GF-D8 (cell line): ENCODE data around the gene AHNAK.

Experiments used
- DNase-seq: peaks from one replicate; lab custom pipeline; 2025; lab: John Stamatoyannopoulos, UW

Gene AHNAK

GRCh38 chr11:62435846-62436660 lies 110.6 kb downstream of the AHNAK start:
- no peak for DNase-seq

DNA sequence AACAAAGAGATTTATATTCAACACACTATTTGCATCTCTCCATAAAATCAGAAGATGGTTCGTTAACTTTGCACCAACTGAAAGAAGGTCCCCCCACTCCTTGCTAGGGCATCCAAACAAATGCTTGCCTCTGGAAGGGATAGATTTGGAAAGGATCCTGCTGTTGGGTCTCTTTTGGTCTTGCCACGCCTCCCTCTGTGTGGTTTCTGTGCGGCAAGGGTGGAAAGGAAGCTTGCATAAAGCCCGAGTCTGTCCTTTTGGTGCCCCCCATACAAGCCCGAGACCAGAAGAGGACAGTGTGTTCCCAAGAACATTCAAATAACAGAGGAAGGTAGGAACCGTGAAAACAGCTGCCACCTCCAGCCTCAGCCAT lies 112.7 kb downstream of the AHNAK start:
- DNase-seq: no peak

GRCh38 chr11:62433141-62433903 lies 113.3 kb downstream of the AHNAK start:
- no peak for DNase-seq

DNA sequence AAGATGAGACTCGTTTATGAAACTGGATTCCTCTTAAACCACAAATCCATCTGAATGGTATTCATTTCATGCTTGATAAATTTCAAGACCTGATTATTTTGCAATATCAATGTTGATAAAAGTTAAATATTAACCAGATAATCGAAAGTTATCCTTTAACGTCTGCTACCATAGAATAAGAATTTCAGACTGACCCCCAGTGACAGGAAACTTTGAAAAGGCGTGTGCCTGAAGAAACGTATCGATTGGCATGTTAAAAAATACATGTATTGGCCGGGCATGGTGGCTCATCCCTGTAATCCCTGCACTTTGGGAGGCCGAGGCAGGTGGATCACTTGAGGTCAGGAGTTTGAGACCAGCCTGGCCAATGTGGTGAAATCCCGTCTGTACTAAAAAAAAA lies 113.9 kb downstream of the AHNAK start:
- DNase-seq: no peak

DNA sequence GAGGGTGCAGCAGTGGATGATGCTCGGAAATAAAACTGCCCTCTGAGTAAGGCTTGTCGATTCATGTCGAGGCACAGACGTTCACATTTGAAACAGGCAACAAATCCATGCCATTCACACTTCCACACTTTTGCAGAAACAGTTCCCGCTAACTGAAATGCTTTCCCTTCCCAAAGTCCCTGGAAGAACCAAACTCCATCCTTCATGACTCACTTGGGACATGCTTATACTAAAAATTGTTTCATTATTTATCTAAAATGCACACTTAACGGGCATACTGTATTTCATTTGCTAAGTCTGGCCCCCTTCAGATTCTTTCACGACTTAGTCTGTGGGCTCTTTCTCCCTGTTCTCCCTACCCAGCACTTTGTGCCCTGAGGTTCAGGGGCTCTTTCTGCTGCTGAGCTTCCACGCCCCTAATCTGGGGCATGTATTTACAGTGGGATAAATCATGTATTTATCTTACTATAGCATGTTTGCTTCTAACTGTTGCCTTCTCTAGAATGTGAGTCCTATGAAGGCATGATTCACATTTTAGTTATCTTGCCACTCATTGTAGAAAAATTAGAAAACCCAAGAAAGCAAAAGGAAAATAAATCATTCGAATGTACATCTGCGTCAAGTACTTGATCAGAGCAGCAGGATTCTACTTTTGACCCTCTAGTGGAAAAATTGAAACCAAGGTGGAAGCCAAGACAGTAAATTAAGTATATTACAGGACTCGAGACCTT lies 115.3 kb downstream of the AHNAK start:
- DNase-seq: no peak

- no peak for DNase-seq
Observed at GRCh38 chr11:62430425-62430824, 116.2 kb downstream of the AHNAK start.

- DNase-seq: no peak
Observed at GRCh38 chr11:62428871-62429560, 117.6 kb downstream of the AHNAK start.

- DNase-seq: no peak
Observed at GRCh38 chr11:62427630-62428233, 118.9 kb downstream of the AHNAK start.

GRCh38 chr11:62423012-62423411 lies 123.6 kb downstream of the AHNAK start:
- no peak for DNase-seq

- DNase-seq: no peak
Observed at GRCh38 chr11:62421996-62422395, 124.6 kb downstream of the AHNAK start.

DNA sequence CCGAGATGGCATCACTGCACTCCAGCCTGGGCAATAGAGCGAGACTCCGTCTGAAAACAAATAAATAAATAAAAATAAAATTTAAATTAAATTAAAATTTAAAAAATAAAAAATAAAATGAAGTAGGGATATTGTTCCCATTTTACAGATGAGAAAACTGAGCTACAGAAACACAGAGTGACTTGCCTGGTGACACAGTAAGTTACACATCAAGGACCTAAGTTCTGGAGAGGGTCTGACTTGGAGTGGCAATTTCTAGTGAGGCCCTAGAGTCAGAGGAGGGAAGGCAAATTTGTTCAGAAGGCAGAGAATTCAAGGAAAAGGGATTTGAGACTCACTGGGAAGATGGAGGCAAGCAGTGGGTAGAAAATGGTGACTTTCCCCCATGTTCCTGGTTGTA lies 125.7 kb downstream of the AHNAK start:
- DNase-seq: no peak

DNA sequence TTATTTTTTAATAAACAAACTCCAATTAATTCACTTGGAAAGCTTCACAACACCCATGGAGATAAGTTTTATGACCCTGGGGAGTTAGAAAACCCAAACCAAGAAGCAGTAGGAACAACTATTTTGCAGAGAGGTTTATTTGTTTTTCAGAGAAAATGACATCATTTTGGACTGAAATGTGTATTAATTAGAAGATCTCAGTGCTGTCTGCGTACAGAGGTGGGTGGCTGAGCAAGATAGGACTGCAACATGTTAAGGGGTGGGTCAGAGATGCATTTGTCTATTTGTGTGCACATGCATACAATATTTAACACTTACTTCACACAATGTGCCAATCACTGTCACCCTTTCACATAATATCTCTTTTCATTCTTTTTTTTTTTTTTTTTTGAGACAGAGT lies 126.7 kb downstream of the AHNAK start:
- DNase-seq: no peak

- DNase-seq: no peak
Observed at GRCh38 chr11:62419314-62419929, 127.2 kb downstream of the AHNAK start.

- DNase-seq: no peak
Observed at GRCh38 chr11:62418733-62419132, 127.9 kb downstream of the AHNAK start, which contains the start of gene SCGB1A1. Gene SCGB1A1 (plus strand): TSS chr11:62419033. CDS start chr11:62419096, 63 bp downstream.

GRCh38 chr11:62418136-62418535 lies 128.5 kb downstream of the AHNAK start:
- DNase-seq: no peak

GRCh38 chr11:62416596-62416995 lies 130.0 kb downstream of the AHNAK start:
- no peak for DNase-seq

GRCh38 chr11:62413060-62413696 lies 133.4 kb downstream of the AHNAK start:
- DNase-seq: no peak

GRCh38 chr11:62411524-62411923 lies 135.1 kb downstream of the AHNAK start:
- DNase-seq: no peak

- no peak for DNase-seq
Observed at GRCh38 chr11:62410972-62411371, 135.6 kb downstream of the AHNAK start.

DNA sequence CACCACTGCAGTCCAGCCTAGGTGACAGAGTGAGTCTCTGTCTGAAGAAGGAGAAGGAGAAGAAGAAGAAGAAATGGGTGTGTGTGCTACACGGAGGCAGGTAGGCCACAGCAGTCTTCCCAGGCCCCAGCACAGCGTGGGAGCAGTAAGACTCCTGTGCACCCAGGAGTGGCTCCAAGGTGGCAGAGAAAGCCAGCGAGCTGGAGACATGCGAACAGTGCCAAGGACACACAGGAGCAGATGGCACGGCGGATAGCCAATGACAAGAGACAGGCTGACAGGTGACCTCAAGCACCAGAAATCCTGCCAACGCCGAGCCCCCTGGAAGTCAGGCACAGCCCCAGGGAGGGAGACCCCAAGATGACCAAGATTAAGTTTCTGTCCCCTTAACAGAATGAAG lies 136.8 kb downstream of the AHNAK start:
- DNase-seq: no peak

DNA sequence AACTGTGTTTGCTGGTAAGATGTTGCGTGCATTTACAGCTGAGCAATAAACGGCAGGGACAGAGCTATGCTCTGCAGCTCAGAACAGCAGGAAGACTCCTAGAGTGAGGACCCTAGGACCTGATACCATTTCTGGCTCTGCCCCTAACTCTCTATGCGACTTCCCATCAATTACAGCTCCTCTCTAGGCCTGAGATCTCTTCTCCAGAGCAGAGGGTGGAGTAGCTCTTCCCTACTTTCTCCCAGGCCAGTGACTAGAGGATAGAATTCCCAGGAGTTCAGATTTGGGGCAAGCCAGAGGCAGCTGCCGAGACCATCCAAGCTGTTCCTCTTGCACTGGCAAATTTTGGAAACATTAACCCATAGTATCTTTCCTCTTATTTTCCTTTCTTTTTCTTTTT lies 140.6 kb downstream of the AHNAK start:
- no peak for DNase-seq
